Measurements from ENCODE around the gene PERM1. TPM values are rescaled to one million over a fixed set of nuclear protein-coding genes. Genes with fewer than 3 reads are reported as not detected.

The PERM1 gene
- total RNA-seq, 1 experiment from 2014 or later, result 1.5 TPM

DNA sequence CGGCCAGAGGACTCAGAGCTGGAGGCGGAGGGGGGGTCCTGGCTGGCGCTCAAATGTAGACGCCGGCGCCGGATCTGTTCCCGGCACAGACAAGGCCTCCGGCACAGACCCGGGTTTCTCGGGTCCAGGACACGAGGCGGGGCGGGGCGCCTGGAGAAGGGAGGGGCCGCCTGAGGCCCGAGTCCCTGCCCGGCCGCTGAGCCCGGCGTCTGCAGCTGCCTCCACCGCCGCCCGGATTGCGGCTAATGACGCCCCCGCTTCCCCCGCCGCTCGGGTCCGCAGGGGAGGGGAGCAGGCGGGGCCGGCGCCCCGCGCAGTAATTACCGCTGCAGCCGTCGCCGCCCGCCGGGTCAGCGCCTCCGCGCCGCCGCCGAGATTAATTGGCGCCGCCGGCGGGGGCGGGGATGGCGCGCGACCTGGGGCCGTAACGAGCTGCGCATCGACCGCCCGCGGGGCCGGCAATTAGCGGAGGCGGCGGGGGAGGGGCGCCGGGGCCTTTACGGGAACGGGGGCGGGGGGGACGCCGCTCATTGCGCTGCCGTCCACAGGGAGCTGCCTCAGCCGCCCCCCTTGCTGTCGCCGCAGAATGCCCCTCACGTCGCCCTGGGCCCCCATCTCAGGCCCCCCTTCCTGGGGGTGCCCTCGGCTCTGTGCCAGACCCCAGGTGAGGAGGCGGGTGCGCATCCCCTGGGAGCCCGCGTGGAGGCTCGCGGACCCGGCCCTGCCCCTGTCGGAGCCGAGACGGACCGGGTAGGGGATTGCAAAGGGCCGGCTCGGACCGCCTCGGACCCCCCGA, 40.1 kb downstream of the PERM1 start:
- H3K9me3 ChIP-seq (ENCODE audit: control insufficient read depth, insufficient read depth, low read depth, low read length), result no peaks in the 10 kb centered on the region
- H3K36me3 ChIP-seq (ENCODE audit: control insufficient read depth, insufficient read depth, low read length), result no peaks in the 10 kb centered on the region
- H3K4me3 ChIP-seq (ENCODE audit: low read depth in 2 of 2, low read length in 2 of 2), result peak overlapping the region; percentile 40 to 57
- ATAC-seq, result peak; percentile 52
- no peaks in the 10 kb centered on the region for H3K27me3 ChIP-seq (ENCODE audit: control insufficient read depth, insufficient read depth, low read length)
- TF ChIP-seq TCF7L2 (IDR thresholded peaks at IDR 0.05; ENCODE audit: low read depth, low read length), result peak; percentile 83
- no peak for TF ChIP-seq SIN3A (IDR thresholded peaks at IDR 0.05; ENCODE audit: borderline replicate concordance, insufficient read depth, low read depth, low read length)
- peak overlapping the region; percentile 87 for H3K27ac ChIP-seq (ENCODE audit: low read length)
- intact Hi-C loops (cut with micrococcal nuclease; ENCODE audit: unreplicated experiment), result loop anchor here (5.0 kb wide), 1 partner anchor 34 kb away; no protein-coding TSS in a partner anchor
- no peak for DNase-seq (ENCODE audit: low read depth, low spot score)
- ChIA-PET POLR2A (interaction anchor here (0.6 to 1.0 kb wide), 2 partner anchors 12 to 330 kb away, joined by 3 read pairs; no protein-coding TSS in a partner anchor), CTCF (interaction anchor here (0.6 kb wide), 2 partner anchors 232 to 1323 kb away, joined by 4 read pairs; partner anchors contain the start of gene TTLL10)
- peaks cover 68% of the 10 kb centered on the region for H3K4me1 ChIP-seq (ENCODE audit: control insufficient read depth, insufficient read depth, low read length)
- BruUV-seq (replicated peaks), result no TSS peak
- in situ Hi-C loops (cut with HindIII; ENCODE audit: low pct_unique_long_range_greater_than_20kb, low sequenced_read_pairs), result no loop called here

DNA sequence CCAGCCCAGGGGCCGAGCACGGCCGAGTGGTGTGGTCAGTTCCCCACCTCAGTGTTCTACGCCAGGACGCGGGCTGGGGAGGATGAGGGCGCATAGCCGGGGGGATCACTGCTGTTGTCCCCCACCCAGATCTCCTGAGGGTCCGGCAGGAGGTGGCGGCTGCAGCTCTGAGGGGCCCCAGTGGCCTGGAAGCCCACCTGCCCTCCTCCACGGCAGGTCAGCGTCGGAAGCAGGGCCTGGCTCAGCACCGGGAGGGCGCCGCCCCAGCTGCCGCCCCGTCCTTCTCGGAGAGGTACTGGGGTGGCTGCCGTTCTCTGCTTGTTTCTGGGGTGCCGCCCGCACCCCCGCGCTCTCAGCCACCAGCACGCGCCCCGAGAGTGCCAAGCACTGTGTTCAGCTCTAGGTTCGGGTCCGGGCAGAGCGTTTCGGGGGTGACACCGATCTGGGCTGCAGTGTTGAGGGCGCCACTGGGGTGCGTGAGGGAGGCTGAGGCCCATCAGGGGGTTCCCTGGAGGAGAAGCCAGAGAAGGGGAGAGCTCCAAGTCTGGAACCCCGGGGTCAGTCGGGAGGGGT, 40.8 kb downstream of the PERM1 start:
- CTCF ChIA-PET, result interaction anchor here (0.6 kb wide), 1 partner anchor 232 kb away, joined by 4 read pairs; the partner anchor contains the start of gene TTLL10
- H3K36me3 ChIP-seq (ENCODE audit: control insufficient read depth, insufficient read depth, low read length), result no peaks in the 10 kb centered on the region
- H3K4me3 ChIP-seq (ENCODE audit: low read depth in 2 of 2, low read length in 2 of 2), result peak overlapping the region; percentile 40 to 57
- H3K27me3 ChIP-seq (ENCODE audit: control insufficient read depth, insufficient read depth, low read length), result no peaks in the 10 kb centered on the region
- no peaks in the 10 kb centered on the region for H3K9me3 ChIP-seq (ENCODE audit: control insufficient read depth, insufficient read depth, low read depth, low read length)
- in situ Hi-C loops (cut with HindIII; ENCODE audit: low pct_unique_long_range_greater_than_20kb, low sequenced_read_pairs) (no loop called here), intact Hi-C loops (cut with micrococcal nuclease; ENCODE audit: unreplicated experiment) (loop anchor here (5.0 kb wide), 1 partner anchor 34 kb away; no protein-coding TSS in a partner anchor)
- H3K27ac ChIP-seq (ENCODE audit: low read length), result peak overlapping the region; percentile 87
- BruUV-seq (replicated peaks), result no TSS peak
- POLR2A ChIA-PET, result interaction anchor here (1.0 kb wide), 1 partner anchor 11 kb away, joined by 3 read pairs; no protein-coding TSS in a partner anchor
- H3K4me1 ChIP-seq (ENCODE audit: control insufficient read depth, insufficient read depth, low read length), result peaks cover 71% of the 10 kb centered on the region
- TF ChIP-seq, protein P1, sequence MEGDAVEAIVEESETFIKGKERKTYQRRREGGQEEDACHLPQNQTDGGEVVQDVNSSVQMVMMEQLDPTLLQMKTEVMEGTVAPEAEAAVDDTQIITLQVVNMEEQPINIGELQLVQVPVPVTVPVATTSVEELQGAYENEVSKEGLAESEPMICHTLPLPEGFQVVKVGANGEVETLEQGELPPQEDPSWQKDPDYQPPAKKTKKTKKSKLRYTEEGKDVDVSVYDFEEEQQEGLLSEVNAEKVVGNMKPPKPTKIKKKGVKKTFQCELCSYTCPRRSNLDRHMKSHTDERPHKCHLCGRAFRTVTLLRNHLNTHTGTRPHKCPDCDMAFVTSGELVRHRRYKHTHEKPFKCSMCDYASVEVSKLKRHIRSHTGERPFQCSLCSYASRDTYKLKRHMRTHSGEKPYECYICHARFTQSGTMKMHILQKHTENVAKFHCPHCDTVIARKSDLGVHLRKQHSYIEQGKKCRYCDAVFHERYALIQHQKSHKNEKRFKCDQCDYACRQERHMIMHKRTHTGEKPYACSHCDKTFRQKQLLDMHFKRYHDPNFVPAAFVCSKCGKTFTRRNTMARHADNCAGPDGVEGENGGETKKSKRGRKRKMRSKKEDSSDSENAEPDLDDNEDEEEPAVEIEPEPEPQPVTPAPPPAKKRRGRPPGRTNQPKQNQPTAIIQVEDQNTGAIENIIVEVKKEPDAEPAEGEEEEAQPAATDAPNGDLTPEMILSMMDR (IDR thresholded peaks at IDR 0.05), result no peak
- TF ChIP-seq POLR2AphosphoS5 (IDR thresholded peaks at IDR 0.05; ENCODE audit: low read depth, low read length) (no peak), TCF7L2 (IDR thresholded peaks at IDR 0.05; ENCODE audit: low read depth, low read length) (no peak), SIN3A (IDR thresholded peaks at IDR 0.05; ENCODE audit: borderline replicate concordance, insufficient read depth, low read depth, low read length) (no peak)
- TF ChIP-seq, protein P2, sequence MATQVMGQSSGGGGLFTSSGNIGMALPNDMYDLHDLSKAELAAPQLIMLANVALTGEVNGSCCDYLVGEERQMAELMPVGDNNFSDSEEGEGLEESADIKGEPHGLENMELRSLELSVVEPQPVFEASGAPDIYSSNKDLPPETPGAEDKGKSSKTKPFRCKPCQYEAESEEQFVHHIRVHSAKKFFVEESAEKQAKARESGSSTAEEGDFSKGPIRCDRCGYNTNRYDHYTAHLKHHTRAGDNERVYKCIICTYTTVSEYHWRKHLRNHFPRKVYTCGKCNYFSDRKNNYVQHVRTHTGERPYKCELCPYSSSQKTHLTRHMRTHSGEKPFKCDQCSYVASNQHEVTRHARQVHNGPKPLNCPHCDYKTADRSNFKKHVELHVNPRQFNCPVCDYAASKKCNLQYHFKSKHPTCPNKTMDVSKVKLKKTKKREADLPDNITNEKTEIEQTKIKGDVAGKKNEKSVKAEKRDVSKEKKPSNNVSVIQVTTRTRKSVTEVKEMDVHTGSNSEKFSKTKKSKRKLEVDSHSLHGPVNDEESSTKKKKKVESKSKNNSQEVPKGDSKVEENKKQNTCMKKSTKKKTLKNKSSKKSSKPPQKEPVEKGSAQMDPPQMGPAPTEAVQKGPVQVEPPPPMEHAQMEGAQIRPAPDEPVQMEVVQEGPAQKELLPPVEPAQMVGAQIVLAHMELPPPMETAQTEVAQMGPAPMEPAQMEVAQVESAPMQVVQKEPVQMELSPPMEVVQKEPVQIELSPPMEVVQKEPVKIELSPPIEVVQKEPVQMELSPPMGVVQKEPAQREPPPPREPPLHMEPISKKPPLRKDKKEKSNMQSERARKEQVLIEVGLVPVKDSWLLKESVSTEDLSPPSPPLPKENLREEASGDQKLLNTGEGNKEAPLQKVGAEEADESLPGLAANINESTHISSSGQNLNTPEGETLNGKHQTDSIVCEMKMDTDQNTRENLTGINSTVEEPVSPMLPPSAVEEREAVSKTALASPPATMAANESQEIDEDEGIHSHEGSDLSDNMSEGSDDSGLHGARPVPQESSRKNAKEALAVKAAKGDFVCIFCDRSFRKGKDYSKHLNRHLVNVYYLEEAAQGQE (IDR thresholded peaks at IDR 0.05; ENCODE audit: insufficient read depth in 1 of 2, low read depth in 2 of 2, low read length in 1 of 2), result no peak
- ATAC-seq (no peak; the same call in 1 of the 2 replicates), DNase-seq (ENCODE audit: low read depth, low spot score) (no peak)

Data from Panc1 (cell line).